Measurements from ENCODE around the gene TMEM59. TPM values are rescaled to one million over a fixed set of nuclear protein-coding genes. Genes with fewer than 3 reads are reported as not detected.

TMEM59 gene
- total RNA-seq, 1 experiment from 2014 or later = 73.5 TPM

DNA sequence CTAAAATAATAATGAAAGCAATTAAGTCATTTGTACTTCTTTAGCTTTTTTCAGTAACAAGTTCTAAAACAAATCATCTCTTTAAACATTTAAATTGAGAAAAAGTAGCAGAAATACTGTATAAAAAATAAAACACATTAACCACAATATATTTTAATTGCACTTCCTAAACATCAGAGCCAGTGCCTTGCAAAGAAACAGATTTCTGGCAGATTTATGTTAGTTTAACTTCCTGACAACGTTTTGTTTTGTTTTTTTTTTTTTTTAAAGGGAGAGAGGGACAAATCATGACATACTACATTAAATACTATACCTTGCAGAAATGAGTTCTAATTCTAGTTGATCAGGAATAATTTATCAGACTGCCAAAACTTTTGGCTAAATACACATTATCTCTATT, 11.2 kb downstream of the TMEM59 start:
- no peak overlapping the region for H3K4me3 ChIP-seq (ENCODE audit: low read depth, low read length, poor library complexity, severe bottlenecking)
- ChIA-PET POLR2A (ENCODE audit: low non-redundant PET) (no interaction called here), CTCF (interaction anchor here (0.7 kb wide), 1 partner anchor 25 kb away, joined by 4 read pairs; no protein-coding TSS in a partner anchor)
- no TSS peak for BruUV-seq (replicated peaks)
- intact Hi-C loops (cut with micrococcal nuclease; ENCODE audit: unreplicated experiment) = no loop called here
- H3K4me1 ChIP-seq (ENCODE audit: insufficient read depth, low read length, poor library complexity, severe bottlenecking) = no peaks in the 10 kb centered on the region
- TF ChIP-seq EZH2 (IDR thresholded peaks at IDR 0.05; ENCODE audit: borderline replicate concordance, low read depth, low read length, poor library complexity, severe bottlenecking) = no peak
- TF ChIP-seq, protein P1, sequence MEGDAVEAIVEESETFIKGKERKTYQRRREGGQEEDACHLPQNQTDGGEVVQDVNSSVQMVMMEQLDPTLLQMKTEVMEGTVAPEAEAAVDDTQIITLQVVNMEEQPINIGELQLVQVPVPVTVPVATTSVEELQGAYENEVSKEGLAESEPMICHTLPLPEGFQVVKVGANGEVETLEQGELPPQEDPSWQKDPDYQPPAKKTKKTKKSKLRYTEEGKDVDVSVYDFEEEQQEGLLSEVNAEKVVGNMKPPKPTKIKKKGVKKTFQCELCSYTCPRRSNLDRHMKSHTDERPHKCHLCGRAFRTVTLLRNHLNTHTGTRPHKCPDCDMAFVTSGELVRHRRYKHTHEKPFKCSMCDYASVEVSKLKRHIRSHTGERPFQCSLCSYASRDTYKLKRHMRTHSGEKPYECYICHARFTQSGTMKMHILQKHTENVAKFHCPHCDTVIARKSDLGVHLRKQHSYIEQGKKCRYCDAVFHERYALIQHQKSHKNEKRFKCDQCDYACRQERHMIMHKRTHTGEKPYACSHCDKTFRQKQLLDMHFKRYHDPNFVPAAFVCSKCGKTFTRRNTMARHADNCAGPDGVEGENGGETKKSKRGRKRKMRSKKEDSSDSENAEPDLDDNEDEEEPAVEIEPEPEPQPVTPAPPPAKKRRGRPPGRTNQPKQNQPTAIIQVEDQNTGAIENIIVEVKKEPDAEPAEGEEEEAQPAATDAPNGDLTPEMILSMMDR (conservative IDR thresholded peaks at IDR 0.05; ENCODE audit: low read depth, low read length) = no peak
- H3K27ac ChIP-seq (ENCODE audit: low read depth, low read length, poor library complexity, severe bottlenecking) = no peak overlapping the region
- no peaks in the 10 kb centered on the region for H3K27me3 ChIP-seq (replicated peaks; ENCODE audit: insufficient read depth, low read depth, low read length, poor library complexity)
- DNase-seq (ENCODE audit: low spot score) = no peak
- no peaks in the 10 kb centered on the region for H3K9me3 ChIP-seq (ENCODE audit: low read depth, low read length, poor library complexity, severe bottlenecking)
- H3K36me3 ChIP-seq (ENCODE audit: insufficient read depth, low read length, poor library complexity, severe bottlenecking) = peaks cover 18% of the 10 kb centered on the region

DNA sequence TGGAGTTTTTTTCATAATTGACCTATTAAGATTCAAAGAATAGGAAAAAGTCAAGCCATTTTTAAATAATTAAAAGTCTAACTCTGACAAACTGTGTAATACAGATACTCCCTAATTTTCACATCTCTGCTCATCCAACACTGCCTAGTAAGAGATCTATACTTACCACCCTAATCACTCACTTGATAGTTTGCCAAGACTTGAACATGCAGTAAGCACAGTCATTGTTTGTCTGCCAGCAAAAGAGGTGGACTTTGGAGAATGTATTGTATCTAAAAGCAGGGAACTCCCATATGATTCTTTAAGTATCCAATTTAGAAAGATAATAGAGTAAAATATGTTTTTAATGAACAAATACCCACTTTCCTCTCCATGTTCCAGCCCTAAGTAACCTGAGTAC, 15.5 kb downstream of the TMEM59 start:
- Histone ChIP-seq H3K27me3 (replicated peaks; ENCODE audit: insufficient read depth, low read depth, low read length, poor library complexity) (no peaks in the 10 kb centered on the region), H3K27ac (ENCODE audit: low read depth, low read length, poor library complexity, severe bottlenecking) (no peak overlapping the region), H3K36me3 (ENCODE audit: insufficient read depth, low read length, poor library complexity, severe bottlenecking) (peaks cover 19% of the 10 kb centered on the region), H3K4me3 (ENCODE audit: low read depth, low read length, poor library complexity, severe bottlenecking) (no peak overlapping the region), H3K9me3 (ENCODE audit: low read depth, low read length, poor library complexity, severe bottlenecking) (no peaks in the 10 kb centered on the region), H3K4me1 (ENCODE audit: insufficient read depth, low read length, poor library complexity, severe bottlenecking) (no peaks in the 10 kb centered on the region)
- ChIA-PET CTCF (no interaction called here), POLR2A (ENCODE audit: low non-redundant PET) (no interaction called here)
- DNase-seq (ENCODE audit: low spot score) = no peak
- intact Hi-C loops (cut with micrococcal nuclease; ENCODE audit: unreplicated experiment) = no loop called here
- no peak for TF ChIP-seq EZH2 (IDR thresholded peaks at IDR 0.05; ENCODE audit: borderline replicate concordance, low read depth, low read length, poor library complexity, severe bottlenecking)
- TF ChIP-seq, protein P1 (conservative IDR thresholded peaks at IDR 0.05; ENCODE audit: low read depth, low read length) = no peak
- no TSS peak for BruUV-seq (replicated peaks)

DNA sequence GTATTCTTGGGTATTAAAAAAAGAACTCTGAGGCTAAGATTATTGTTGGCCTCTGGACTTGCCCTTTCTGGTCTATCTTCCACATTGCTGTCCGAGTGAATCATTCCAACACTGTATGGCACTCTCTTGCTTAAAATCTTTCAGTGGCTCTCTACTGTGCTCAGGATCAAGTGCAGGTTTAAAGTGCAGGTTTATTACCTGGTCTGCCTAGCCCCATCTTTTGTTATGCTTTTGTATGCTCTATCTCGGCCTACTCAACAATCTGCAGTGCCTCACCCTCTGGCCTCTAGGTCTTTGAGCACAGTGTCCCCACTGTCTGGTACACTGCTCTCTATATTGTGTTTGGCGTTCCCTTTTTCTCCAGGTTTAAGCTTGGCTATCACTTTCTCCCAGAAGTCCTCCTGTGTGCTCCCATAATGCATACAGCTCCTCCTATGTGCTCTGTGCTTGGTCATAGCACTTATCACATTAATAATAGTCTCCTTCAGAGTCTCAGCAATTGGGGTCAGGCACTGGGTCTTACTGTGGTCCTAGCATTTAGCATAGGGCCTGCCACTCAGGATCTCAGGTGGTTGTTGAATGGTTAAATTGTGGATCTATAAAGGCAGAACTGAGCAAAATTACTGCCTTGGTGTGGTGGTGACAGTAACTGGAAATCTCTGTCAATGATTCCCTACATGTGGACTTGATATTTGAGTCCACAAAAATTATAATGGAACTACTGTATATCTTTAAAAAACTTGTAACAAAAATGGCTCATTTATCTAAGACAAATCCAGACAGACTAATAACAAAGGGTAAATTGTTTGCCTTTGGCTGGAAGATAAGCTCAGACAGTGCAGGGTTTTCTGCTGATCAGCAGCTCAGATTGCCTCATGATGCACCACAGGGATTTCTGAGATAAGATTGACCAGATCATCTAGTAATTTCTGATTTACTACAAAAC, 24.4 kb downstream of the TMEM59 start:
- intact Hi-C loops (cut with micrococcal nuclease; ENCODE audit: unreplicated experiment) = no loop called here
- Histone ChIP-seq H3K27me3 (replicated peaks; ENCODE audit: insufficient read depth, low read depth, low read length, poor library complexity) (no peaks in the 10 kb centered on the region), H3K9me3 (ENCODE audit: low read depth, low read length, poor library complexity, severe bottlenecking) (no peaks in the 10 kb centered on the region), H3K4me3 (ENCODE audit: low read depth, low read length, poor library complexity, severe bottlenecking) (no peak overlapping the region), H3K27ac (ENCODE audit: low read depth, low read length, poor library complexity, severe bottlenecking) (no peak overlapping the region), H3K36me3 (ENCODE audit: insufficient read depth, low read length, poor library complexity, severe bottlenecking) (peaks cover 5% of the 10 kb centered on the region), H3K4me1 (ENCODE audit: insufficient read depth, low read length, poor library complexity, severe bottlenecking) (no peaks in the 10 kb centered on the region)
- BruUV-seq (replicated peaks) = no TSS peak
- ChIA-PET CTCF (no interaction called here), POLR2A (ENCODE audit: low non-redundant PET) (no interaction called here)
- no peak for TF ChIP-seq EZH2 (IDR thresholded peaks at IDR 0.05; ENCODE audit: borderline replicate concordance, low read depth, low read length, poor library complexity, severe bottlenecking)
- TF ChIP-seq, protein P1 (conservative IDR thresholded peaks at IDR 0.05; ENCODE audit: low read depth, low read length) = no peak
- DNase-seq (ENCODE audit: low spot score) = no peak

All from A673 (cell line).